Fibroblast of lung (primary cell): ENCODE measurements around the gene KREMEN2. TPM values are rescaled to one million over a fixed set of nuclear protein-coding genes. Genes with fewer than 3 reads are reported as not detected.

Experiments used
- DNase-seq, 2 donors: peaks; one replicate each; pipeline versions ENCODE4 v3.0.0 to v3.0.0-alpha.2; 2010; ENCODE audit warnings: low read depth in 2 of 2
- H2AFZ ChIP-seq: 2 replicates; pipeline ENCODE4 v1.5.1; 2012; ENCODE audit warnings: low read length, control low read depth, inconsistent platforms
- H3K27ac ChIP-seq: 2 replicates; pipeline ENCODE4 v1.5.1; 2011; ENCODE audit warnings: low read length, control low read depth; ENCODE audit not compliant: insufficient read depth
- H3K27me3 ChIP-seq: 2 replicates; pipeline ENCODE4 v1.5.1; 2011; ENCODE audit warnings: mild to moderate bottlenecking, low read length; ENCODE audit not compliant: control insufficient read depth, insufficient read depth
- H3K36me3 ChIP-seq: 2 replicates; pipeline ENCODE4 v1.5.1; 2011; ENCODE audit warnings: low read length; ENCODE audit not compliant: control insufficient read depth, insufficient read depth
- H3K4me1 ChIP-seq: 2 replicates; pipeline ENCODE4 v1.5.1; 2011; ENCODE audit warnings: low read length; ENCODE audit not compliant: control insufficient read depth, insufficient read depth; ENCODE audit errors: extremely low read depth
- H3K4me2 ChIP-seq: 2 replicates; pipeline ENCODE4 v1.5.1; 2011; ENCODE audit warnings: low read length, control low read depth; ENCODE audit not compliant: insufficient read depth; ENCODE audit errors: extremely low read depth
- H3K4me3 ChIP-seq, 4 experiments: fragments of 200-600 bp in 1 of 4; sonication (generic) in 1 of 4; replicated peaks in 1 of 4; 2 replicates each; pipeline ENCODE4 v1.5.1; 2011 to 2016; ENCODE audit warnings: low read length in 4 of 4, low read depth in 3 of 4, mild to moderate bottlenecking in 3 of 4, control low read depth in 2 of 4, inconsistent platforms in 1 of 4, mixed read lengths in 1 of 4; ENCODE audit not compliant: insufficient read depth in 1 of 4; ENCODE audit errors: control extremely low read depth in 1 of 4
- H3K79me2 ChIP-seq: 2 replicates; pipeline ENCODE4 v1.5.1; 2012; ENCODE audit warnings: mild to moderate bottlenecking, low read length, inconsistent platforms; ENCODE audit not compliant: control insufficient read depth, insufficient read depth
- H3K9ac ChIP-seq: 2 replicates; pipeline ENCODE4 v1.5.1; 2011; ENCODE audit warnings: mild to moderate bottlenecking, low read length, control low read depth; ENCODE audit not compliant: insufficient read depth
- H3K9me3 ChIP-seq: 2 replicates; pipeline ENCODE4 v1.5.1; 2012; ENCODE audit warnings: low read depth, low read length; ENCODE audit not compliant: control insufficient read depth, insufficient read depth
- H4K20me1 ChIP-seq: 2 replicates; pipeline ENCODE4 v1.5.1; 2011; ENCODE audit warnings: low read length; ENCODE audit not compliant: control insufficient read depth, insufficient read depth; ENCODE audit errors: extremely low read depth
- CTCF ChIP-seq, 2 donors: IDR thresholded peaks in 1 of 2; conservative IDR thresholded peaks in 1 of 2; 1 replicate in 1 of 2; 2 replicates in 1 of 2; pipeline ENCODE4 v1.5.1; 2011 to 2012; ENCODE audit warnings: low read length in 2 of 2, control low read depth in 1 of 2, inconsistent platforms in 1 of 2, low read depth in 1 of 2, mild to moderate bottlenecking in 1 of 2
- EZH2 ChIP-seq: IDR thresholded peaks from 2 replicates; pipeline ENCODE4 v1.5.1; 2012; ENCODE audit warnings: low read length, control low read depth, mild to moderate bottlenecking; ENCODE audit errors: missing control alignments
- polyA plus RNA-seq, 2 donors: library from polyadenylated mRNA; depleted of rRNA in 1 of 2; stranded (reverse) in 1 of 2; unstranded in 1 of 2; fragments of >200 nt; gene quantifications; 2 replicates each; pipeline ENCODE4 v1.2.1, GENCODE V29; 2011 to 2012; ENCODE audit warnings: missing spikeins in 1 of 2
- total RNA-seq: library from RNA; depleted of rRNA; stranded (reverse); fragments of >200 nt; gene quantifications from 2 replicates; pipeline ENCODE4 v1.2.1, GENCODE V29; 2014

The KREMEN2 gene
- total and polyA plus RNA-seq, 2 donors (not counting 1 experiment from before 2014, with no cell fraction given), result not detected

GRCh38 chr16:2968738-2969544, 4.9 kb downstream of the KREMEN2 start, which contains the start of gene PAQR4:
PAQR4 (plus strand) TSS chr16:2969348; CDS start chr16:2969675, 327 bp downstream.
- Histone ChIP-seq H3K27ac (peak within 1 kb of the TSS; percentile 44), H3K9me3 (no peaks in the 10 kb centered on the region)
- TF ChIP-seq CTCF (conservative IDR thresholded peaks at IDR 0.05 in 1 of 2, IDR thresholded peaks at IDR 0.05 in 1 of 2; ENCODE audit: low read depth in 1 of 2, low read length in 2 of 2) (no peak), EZH2 (no peak)

GRCh38 chr16:2969545-2970521, 5.8 kb downstream of the KREMEN2 start:
- Histone ChIP-seq H3K27me3 (peaks cover 24% of the 10 kb centered on the region), H3K36me3 (no peaks in the 10 kb centered on the region), H3K9ac (peak overlapping the region; percentile 67), H3K9me3 (no peaks in the 10 kb centered on the region), H4K20me1 (no peaks in the 10 kb centered on the region), H3K4me2 (peak overlapping the region; percentile 93), H3K4me3 (peak overlapping the region; percentile 24 to 77 (median 68)), H3K27ac (peak overlapping the region; percentile 44), H3K4me1 (no peaks in the 10 kb centered on the region), H2AFZ (peak overlapping the region; percentile 13), H3K79me2 (no peaks in the 10 kb centered on the region)
- peak; percentile 19 to 41 for DNase-seq
- TF ChIP-seq EZH2 (no peak), CTCF (conservative IDR thresholded peaks at IDR 0.05 in 1 of 2, IDR thresholded peaks at IDR 0.05 in 1 of 2; ENCODE audit: low read depth in 1 of 2, low read length in 2 of 2) (peak; percentile 34 to 37)

More at GRCh38 chr16:2968738-2969544, 4.9 kb downstream of the KREMEN2 start, which contains the start of gene PAQR4:
- H3K36me3 ChIP-seq, result no peaks in the 10 kb centered on the region
- DNase-seq, result peak; percentile 76 to 78
- H2AFZ ChIP-seq, result peak within 1 kb of the TSS; percentile 40
- no peaks in the 10 kb centered on the region for H3K79me2 ChIP-seq
- peak within 1 kb of the TSS; percentile 93 for H3K4me2 ChIP-seq
- H3K9ac ChIP-seq, result peak within 1 kb of the TSS; percentile 67
- H3K4me1 ChIP-seq, result no peaks in the 10 kb centered on the region
- no peaks in the 10 kb centered on the region for H4K20me1 ChIP-seq
- H3K27me3 ChIP-seq, result peaks cover 33% of the 10 kb centered on the region
- peak within 1 kb of the TSS; percentile 49 to 77 (median 68) for H3K4me3 ChIP-seq
